ENCODE data around the gene TAS1R2.

The TAS1R2 gene

DNA sequence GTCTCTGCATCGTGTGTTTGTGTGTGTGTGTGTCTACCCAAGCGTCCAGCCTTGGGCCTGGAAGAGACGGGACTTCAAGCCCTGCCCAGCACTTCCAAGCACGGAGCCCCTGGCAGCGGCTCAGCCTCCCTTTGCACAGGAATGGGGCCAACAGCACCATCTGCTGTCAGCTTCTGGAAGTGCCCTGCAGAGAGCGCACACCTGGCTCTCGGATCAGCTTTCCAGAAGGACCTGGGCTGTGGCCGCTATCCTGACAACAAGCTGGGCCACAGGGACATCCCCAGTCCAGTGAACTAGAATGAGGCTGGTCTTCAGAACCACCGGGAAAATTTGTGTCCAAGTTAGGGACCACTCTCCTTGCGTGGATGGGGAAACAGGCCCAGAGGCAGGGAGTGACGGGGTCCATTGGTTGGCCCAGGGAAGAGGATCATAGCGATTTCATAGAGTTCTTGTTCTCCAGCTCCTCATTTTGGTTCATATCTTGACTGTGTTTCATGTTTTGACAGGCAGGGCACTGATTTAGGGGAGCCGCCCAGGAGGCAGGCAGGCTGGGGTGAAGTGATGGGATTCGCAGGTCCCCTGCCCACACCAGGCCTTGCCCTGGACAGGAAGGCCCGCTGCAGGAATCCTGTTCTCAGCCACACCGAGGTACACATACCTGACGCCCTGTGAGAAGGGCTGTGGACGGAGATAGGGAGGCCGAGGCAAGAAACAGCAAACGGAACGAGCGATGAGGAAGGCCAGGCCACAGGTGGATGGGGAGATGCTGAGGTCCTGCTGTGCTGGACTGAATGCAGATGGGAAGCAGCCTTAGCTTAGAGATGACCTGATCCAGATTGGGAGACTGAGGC is 38.4 kb downstream of the TAS1R2 start:
- DNase-seq (ENCODE audit: low read depth in 2 of 2), result peak; percentile 55

DNA sequence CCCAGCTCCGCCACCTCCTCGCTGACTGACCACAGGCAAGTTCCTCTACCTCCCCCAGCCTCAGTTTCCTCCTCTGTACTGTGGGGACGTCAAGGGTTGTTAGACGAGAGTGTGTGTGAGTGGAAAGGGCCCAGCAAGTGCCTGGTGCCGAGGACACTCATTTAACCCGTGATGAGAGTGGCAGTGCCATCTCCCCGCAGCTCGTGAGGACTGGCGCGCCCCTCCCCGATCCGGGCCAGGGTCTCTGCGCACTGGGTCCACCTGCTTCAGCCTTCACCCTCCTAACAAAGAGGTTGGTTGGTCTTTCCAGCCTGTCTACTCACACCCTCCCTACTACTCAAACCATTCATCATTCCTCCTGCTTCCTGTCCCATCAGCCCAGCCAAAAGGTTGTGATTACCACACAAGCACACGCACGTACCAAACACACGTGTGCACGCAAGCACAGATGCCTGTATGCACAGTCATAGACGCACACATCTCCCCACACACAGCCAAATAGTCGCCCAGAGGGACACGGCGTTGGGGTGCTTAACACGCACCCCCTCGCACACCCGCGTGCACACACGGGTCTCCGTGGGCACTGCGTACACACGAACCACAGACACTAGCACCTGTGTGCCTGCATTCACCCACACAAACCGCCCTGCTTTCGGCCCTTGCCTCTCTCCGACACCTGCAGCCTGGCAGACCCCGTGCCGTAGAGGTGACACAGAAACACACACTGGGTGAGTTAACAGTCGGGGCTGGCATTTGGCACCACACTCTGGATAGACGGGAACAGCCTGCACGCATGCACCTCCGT is 39.3 kb downstream of the TAS1R2 start:
- no peak for DNase-seq (ENCODE audit: low read depth in 2 of 2)

DNA sequence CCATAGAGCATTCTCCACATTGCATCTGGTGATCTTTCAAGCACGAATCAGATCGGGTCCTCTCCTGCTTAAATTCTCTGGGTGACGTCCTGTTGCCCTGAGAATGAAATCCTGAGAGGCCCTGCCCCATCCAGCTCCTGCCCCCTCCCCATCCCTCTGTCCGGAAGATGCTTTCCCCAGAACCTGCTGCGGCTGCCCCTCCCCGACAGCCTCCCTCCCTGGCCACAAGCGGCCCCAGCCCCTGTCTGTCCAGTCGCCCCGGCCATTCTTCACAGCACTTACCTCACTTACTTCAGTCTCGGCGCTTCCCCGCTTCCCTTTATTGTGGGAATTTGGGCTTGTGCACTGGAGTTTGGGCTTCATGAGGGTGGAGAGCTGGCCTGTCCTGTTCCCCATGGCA is 40.3 kb downstream of the TAS1R2 start:
- DNase-seq (ENCODE audit: low read depth in 2 of 2), result no peak

DNA sequence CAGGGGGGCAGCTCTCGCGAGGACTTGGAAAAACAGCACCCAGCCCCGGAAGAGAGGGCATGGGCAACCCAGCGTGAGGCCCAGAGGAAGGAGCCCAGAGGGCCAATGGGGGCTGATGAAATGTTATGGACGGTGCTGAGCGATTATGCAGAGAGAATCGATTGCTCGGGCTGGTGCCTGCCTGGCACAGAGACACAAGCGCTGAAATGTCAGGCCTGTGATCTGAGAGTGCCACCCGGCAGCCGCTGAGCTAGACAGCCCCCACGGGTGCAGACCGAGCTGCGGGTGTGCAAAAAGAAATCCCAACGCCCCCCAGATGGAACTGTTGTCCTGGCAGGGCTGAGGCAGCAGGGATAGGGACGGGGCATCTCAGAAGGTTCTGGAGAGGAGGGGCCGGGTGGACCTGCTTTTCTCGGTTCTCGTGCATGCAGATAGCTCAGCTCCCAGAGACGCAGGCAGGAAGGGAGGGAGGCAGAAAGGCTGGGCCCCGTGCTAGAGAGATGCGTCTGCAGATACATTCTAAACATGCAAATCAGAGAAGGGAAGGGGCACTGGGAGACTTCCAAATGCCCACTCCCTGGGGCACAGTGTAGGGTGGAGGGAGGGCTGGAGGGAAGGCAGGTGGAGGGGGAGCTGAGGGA is 41.5 kb downstream of the TAS1R2 start:
- DNase-seq (ENCODE audit: low read depth in 2 of 2), result no peak

DNA sequence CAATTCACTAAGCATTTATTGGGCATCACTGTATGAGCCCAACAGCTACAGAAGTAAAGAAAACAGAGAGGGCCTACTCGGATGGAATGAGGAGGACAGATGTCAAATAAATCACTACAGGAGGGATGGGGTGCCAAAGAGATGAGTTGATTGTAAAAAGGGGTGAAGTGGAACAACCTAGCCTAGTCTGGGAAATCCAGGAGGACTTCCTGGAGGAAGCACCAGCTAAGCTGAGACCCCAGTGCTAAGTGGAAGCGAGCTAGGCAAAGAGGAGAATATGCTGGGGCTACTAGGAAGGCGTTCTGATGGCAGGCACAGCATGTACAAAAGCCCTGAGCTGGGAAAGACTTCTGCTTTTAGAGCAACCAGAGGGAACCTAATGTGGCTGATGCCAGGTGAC is 42.1 kb downstream of the TAS1R2 start:
- DNase-seq (ENCODE audit: low read depth in 2 of 2), result no peak

DNA sequence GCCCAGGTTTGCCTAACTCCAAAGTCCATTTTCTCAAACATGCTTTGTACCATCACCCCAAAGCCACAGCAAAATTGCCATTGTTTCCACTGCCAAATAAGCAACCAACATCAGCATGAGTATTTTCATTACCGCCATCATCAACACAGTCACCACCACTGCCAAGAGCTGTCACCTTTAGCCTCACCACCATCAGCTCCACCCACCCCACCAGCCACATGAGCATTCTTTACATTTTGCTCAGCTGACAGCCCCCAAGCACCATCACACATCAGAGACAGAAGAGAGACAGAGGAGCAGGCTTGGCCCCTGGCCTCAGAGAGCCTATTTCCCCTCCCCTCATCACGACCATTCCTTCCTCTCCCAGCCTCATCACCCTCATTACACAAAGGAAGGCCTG is 42.7 kb downstream of the TAS1R2 start:
- no peak for DNase-seq (ENCODE audit: low read depth in 2 of 2)

DNA sequence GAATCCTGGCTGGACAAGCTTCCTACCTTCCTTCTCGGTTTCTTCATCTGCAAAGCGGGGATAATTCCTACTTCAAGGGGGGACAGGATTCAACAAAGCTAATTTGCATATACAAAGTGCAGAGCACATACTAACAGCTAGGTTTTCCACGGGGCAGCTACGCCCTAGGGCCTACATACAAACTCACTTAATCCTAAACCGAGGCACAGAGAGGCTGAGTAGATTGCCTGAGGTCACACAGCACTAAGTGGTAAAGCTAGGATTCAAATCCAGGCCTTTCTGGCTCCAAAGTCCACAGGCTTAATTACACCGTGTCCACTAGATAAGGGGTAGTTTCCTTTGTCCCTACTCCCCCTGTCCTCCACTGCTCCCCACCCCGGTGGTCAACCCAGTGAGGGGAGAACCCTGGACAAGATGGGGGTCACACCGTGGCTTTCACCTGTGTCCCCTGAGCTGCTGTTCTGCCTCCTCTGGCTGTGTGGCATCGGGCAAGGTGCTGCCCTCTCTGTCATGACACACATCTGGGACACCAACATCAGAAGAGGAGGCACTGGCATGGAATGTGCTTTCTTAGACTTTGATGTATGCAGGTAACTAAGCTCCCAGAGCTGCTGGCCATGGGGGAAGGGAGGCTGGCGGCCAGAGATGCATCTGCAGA is 44.5 kb downstream of the TAS1R2 start:
- DNase-seq (ENCODE audit: low read depth in 2 of 2), result no peak

DNA sequence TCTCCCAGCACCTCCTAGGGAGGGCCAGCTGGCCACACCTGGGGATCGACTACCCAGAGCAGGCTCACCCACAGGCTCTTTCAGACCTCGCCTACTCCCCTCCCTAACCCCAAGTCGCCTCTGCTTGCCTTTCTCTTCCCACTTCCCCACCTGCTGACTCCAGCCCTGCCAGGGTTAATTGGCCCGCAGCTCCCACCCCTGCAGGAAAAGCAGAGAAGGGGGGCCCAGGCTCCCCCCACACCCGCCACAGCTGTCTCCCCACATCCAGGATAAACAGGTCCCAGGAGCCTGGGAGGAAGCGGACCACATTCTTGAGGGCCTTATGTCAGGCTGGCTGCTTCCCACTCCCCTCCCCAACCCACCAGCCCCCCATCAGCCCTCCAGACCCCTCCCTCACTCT is 45.0 kb downstream of the TAS1R2 start:
- no peak for DNase-seq (ENCODE audit: low read depth in 2 of 2)

DNA sequence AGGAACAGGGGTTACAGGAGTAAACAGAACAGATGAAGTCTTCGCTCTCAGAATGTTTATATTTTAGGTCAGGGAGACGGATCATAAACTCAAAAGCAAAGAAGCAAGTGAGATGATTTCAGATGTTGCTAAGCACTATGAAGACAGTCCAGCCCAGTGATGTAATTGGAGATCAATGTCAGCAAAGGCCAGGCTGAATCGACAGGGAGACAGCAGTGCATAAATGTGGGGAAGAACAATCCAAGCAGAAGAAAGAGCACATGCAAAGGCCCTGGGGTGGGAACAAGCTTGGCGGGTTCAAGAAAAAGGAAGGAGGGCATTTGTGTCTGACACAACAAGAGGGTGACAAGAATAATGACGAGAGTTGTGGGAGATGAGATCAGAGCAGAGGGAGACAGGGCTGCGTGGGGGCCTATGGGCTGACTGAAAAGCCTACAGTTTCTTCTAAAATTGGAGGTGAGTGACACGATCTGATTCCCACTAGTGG is 47.0 kb downstream of the TAS1R2 start:
- no peak for DNase-seq (ENCODE audit: low read depth in 2 of 2)

DNA sequence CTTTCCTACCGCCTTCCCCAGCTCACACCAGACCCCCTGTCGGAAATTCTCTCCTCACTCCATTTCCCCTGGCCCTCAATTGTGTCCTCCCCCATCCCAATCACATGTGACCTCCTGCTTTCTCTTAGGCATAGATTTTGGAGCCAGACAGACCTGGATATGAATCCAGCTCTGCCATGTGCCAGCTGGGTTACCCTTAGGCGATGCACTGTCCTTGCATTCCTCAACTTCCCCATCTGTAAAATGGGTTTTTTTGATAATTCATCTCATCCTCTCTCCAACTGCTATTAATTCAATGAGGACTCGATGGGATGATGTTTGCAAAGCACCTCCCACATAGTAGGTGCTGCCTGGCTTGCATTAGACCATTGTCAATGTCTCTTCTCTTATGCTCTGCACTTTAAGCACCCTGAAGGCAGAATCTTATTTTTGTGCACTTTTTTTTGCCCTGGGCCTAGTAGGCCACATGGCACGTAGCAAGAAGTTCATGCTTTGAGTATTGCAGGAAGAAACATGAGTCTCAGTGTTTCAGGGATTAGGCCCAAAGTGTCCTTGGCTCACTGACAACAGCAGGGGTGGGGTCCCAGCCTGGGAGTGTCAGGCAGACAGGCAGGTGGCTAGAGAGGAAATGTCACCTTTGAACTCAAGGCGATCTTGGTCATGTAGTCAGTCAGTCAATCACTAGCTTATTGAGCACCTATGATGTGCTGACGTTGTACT is 47.6 kb downstream of the TAS1R2 start:
- no peak for DNase-seq (ENCODE audit: low read depth in 2 of 2)

DNA sequence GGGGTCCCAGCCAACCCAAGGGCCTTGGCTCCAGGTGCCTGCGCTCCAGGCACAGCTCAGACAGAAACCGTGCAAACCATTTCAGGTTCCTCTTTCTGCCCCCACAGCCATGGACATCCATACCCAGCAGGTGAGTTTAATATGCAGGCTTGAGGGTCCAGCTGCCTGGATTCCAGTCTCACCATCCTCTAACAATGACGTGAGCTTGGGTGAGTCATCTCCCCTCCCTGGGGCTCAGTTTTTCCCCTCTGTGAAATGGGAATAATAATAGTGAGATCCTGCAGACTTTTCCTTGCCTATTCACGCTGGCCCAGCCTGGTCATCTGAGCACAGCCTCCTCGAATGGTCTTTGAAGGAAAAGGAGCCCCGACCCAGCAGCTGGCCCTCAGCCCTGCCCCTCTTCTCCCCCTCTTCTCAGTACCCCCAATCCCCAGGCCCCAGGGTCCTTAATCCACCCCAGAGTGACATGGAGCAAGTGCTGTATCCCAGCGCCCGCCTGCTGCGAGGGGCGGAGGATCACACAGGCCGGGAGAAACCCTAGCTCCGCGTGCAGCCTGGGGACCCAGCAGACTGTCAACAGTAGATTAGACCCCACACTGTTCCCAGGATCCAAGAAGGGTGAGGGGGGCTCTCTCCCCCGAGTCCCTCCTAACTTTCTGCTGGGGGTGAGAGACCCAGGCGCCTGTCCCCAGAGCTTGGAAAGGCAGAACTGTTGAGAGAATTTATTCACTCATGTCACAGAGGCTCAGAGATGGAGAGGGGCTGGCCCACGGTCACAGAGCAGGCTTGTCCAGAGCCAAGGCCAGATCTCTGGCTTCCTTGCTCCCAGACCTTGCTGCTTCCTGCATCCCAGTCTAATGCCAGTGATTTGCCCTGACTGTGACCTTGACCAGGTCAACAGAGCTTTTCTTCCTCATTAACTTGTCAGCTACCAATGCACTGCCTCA is 49.2 kb downstream of the TAS1R2 start:
- DNase-seq (ENCODE audit: low read depth in 2 of 2), result no peak

DNA sequence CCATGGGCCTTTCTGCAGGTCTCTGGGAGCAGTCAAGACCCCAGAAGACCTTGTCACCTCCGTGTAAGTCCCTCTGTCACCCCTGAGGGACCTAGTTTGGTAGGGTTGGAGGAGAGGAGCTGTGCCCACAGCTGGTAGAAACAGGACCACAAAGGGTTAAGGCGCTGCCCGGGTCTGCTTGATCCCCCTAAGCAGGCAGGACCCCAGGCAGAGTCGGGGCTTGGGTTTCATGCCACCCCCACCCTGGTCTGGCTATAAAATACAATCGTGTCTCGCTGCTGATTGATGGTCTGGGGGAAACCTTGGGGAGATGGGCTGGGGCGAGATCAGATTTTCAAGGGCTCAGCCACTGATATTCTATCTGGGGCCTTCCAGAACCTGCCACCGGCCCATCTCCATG is 50.9 kb downstream of the TAS1R2 start:
- DNase-seq (ENCODE audit: low read depth in 2 of 2), result no peak

DNA sequence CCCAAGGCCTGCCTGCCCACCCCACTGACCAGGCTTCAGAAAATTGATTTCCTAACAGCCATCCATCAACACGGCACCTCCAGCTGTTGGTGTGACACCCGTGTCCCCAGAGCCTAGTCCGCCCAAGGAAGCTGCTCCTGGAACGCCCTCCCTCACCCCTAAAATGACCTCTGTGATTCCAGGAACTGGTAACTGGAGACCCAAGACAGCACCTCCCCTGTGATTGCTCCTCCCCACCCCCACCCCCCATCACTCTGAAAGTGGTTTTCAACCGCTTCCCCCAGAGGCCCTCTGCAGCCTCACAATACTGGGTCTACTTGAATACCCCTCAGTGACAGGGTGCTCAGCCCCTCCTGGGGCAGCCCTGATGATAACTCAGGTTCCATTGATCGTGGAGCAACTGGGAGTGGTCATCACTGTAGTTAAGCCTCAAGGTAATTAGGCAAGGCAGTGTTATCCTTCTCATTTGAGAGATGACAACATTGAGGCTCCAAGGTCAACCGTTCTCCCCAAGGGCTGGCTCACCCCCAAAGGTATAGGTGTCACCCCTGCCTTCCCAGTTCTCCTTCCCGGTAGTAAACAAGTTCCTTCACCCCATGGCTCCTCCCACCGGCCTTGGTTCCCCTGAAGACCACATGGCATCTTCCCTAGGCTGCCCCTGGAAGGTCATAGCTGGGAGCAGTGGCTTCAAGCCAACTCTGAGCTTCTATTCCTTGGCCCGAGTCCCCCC is 52.0 kb downstream of the TAS1R2 start:
- no peak for DNase-seq (ENCODE audit: low read depth in 2 of 2)

DNA sequence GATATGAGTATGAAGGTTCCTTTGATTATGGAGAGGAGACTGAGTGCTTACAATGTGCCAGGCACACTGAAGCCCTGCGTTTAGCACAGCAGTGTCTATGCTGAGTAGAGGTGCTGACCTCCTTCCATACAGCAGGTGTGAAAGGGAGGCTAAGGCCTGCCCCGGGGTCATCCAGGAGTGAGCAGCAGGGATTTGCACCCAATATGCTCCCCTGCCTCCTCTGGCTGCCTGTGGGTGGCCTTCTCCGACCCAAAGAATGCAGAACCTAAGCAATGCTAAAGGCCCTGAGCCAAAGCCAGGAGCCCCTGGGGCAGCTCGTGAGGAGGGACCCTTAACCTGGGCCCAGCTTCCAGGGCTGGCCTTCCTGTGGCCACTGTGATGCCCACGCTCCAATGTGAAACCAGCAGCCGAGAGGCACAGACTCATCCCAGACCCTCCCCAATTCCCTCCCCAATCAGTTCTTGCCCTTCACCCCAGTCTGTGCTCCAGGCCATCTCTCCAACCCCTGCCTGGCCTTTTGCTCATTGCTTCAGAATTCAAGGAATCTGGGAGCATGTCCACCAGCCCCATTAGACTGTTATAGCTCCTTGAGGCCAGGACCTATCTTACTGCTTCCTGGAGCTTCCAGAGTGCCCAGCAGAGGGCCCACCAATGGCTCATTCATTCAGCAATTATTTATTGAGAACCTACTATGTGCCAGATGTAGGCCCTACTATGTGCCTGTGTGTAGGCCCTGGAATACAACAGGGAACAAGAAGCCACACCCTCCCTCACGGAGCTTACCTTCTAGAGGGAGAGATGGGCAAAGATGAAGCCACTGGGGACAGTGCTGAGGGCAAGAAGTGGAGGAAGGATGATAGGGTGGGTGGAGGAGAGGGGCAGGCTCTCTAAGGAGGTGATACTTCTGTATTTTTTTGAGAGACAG is 53.3 kb downstream of the TAS1R2 start:
- no peak for DNase-seq (ENCODE audit: low read depth in 2 of 2)

DNA sequence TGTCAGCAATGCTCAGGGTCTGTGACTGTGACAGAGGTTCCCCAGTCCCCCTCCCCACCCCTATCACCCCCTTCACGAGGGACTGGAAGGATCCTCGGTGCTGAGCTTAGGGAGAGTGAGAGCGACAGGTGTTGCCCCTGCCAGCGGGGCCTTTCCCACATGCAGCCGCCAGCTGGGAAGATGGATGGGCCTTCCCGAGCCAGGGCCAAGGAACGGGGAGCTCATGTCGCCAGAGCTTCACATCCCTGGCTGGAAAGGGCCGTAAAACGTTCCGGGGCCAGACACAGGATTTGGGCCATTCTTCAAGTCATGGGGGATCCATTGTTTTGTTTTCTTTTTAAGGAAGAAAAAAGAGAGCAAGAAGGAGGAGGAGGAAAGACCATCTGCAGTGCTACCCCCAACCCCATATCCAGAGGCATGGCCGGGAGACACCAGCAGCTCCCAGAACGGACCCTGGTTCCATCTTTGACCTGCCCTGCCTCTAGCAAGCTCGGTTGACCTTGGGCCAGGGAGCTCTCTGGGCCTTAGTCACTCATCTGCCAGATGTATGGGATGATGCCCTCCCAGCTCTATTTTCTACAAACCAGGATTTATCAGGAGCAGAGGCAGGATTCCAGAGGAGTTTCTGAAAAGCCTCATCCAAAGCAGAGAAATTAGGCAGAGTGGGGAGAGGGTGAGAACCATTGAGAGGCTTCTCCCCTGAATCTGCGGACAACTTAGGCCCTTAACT is 54.1 kb downstream of the TAS1R2 start:
- DNase-seq (ENCODE audit: low read depth in 2 of 2), result no peak

DNA sequence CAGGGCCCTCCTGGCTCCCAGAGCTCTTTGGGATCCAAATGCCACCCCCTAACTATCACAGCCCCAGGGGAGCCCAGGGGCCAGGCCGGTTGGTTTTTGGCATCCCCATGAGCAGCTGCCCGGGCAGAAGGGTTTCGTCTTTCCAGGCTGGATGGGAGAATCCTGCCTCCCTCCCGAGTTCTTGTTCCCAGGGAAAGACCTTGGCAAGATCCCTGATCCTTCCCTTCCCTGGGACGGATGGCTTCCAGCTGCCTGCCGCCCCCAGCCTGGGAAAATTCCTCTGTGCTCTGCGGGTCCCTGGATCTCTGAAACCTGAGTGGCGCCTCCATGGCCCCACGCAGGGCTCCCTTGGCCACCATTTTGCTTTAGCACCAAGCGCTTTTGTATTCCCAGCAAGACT is 55.6 kb downstream of the TAS1R2 start:
- no peak for DNase-seq (ENCODE audit: low read depth in 2 of 2)

DNA sequence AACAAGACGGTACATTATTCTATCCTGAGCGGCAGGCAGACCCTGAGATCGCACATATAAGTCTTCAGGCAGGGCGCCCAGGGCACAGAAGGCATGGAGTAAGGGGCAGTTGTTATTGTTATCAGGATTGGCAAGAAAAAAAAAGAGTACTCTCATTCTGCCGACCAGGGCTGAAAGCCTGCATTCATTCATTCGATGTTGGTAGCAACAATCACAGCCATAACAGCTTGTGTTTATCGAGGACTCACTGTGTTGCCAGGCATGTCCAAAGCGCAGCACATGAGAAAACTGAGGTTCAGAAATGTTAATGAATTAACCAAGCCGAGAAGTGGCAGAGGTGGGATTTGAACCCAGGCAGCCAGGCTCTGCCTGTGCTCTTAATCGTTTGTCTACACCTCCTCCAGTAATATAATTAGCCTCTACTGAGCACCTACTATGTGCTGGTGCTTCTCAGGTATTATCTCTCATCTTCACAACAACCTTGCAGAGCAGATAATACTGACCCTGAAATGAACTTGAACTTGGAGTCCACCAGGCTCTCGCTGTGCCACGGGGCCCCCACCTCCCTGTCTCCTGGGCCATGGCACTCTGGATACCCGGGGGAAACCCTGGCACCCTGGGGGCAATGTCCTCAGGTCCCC is 56.2 kb downstream of the TAS1R2 start:
- no peak for DNase-seq (ENCODE audit: low read depth in 2 of 2)
